ENCODE data around the gene ATXN10. TPM values are rescaled to one million over a fixed set of nuclear protein-coding genes. Genes with fewer than 3 reads are reported as not detected.

The ATXN10 gene
- polyA plus RNA-seq, 3 donors = 60.1 to 106 (median 92.4) TPM

DNA sequence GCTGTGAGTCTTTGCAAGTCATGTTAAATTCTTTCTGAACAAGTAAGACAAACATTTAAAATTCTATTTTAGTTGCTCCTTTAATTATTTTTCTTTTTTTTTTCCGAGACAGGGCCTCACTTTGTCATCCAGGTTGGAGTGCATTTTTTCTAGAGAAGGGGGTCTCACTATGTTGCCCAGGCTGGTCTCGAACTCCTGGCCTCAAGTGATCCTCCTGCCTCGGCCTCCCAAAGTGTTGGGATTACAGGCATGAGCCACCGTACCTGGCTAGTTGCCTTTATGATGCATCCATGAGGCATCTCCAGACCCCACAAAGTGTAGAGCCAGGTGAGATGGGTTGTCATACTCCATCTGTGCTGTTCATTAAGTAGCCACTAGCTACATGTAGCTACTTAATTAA is 4.4 kb downstream of the ATXN10 start:
- H3K4me1 Mint-ChIP-seq = peaks cover 26% of the 10 kb centered on the region
- 93% methylated on average over 3 of the region's 4 CpGs for WGBS (ENCODE audit: insufficient coverage)
- H3K9me3 Mint-ChIP-seq = peaks cover 0 to 1% (median 0%) of the 10 kb centered on the region in 7 donors
- Histone ChIP-seq H3K36me3 (replicated peaks in 1 of 2; ENCODE audit: control insufficient read depth in 1 of 2, insufficient read depth in 2 of 2, low read length in 2 of 2) (no peaks in the 10 kb centered on the region), H3K27ac (ENCODE audit: low read depth in 1 of 2, low read length in 2 of 2) (no peak overlapping the region), H3K4me3 (replicated peaks in 1 of 3; ENCODE audit: low read depth in 2 of 3, low read length in 3 of 3) (no peak overlapping the region), H3K4me1 (ENCODE audit: control insufficient read depth in 1 of 2, insufficient read depth in 2 of 2, low read length in 2 of 2) (peaks cover 25 to 33% of the 10 kb centered on the region in 2 donors), H2AFZ (ENCODE audit: insufficient read depth, low read depth, low read length, poor library complexity, severe bottlenecking) (no peak overlapping the region), H3K4me2 (replicated peaks; ENCODE audit: extremely low read depth, low read length, poor library complexity, severe bottlenecking) (no peak overlapping the region), H3K27me3 (ENCODE audit: control insufficient read depth in 2 of 2, insufficient read depth in 2 of 2, low read length in 2 of 2) (peaks cover 2 to 5% of the 10 kb centered on the region in 2 donors), H3K9me3 (replicated peaks in 1 of 2; ENCODE audit: control insufficient read depth in 1 of 2, insufficient read depth in 1 of 2, low read length in 2 of 2) (no peaks in the 10 kb centered on the region), H4K20me1 (ENCODE audit: insufficient read depth, low read length) (peaks cover 69% of the 10 kb centered on the region), H3K9ac (ENCODE audit: insufficient read depth, low read length, poor library complexity, severe bottlenecking) (no peak overlapping the region), H3K79me2 (ENCODE audit: insufficient read depth, low read length) (peaks cover 88% of the 10 kb centered on the region)
- no peak for DNase-seq
- H3K27ac Mint-ChIP-seq = no peak overlapping the region
- peaks cover 14 to 21% of the 10 kb centered on the region in 2 donors for H3K36me3 Mint-ChIP-seq
- no peak overlapping the region for H3K4me3 Mint-ChIP-seq
- TF ChIP-seq, protein P1, sequence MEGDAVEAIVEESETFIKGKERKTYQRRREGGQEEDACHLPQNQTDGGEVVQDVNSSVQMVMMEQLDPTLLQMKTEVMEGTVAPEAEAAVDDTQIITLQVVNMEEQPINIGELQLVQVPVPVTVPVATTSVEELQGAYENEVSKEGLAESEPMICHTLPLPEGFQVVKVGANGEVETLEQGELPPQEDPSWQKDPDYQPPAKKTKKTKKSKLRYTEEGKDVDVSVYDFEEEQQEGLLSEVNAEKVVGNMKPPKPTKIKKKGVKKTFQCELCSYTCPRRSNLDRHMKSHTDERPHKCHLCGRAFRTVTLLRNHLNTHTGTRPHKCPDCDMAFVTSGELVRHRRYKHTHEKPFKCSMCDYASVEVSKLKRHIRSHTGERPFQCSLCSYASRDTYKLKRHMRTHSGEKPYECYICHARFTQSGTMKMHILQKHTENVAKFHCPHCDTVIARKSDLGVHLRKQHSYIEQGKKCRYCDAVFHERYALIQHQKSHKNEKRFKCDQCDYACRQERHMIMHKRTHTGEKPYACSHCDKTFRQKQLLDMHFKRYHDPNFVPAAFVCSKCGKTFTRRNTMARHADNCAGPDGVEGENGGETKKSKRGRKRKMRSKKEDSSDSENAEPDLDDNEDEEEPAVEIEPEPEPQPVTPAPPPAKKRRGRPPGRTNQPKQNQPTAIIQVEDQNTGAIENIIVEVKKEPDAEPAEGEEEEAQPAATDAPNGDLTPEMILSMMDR (IDR thresholded peaks at IDR 0.05) = no peak
- intact Hi-C loops (cut with micrococcal nuclease) = no loop called here
- H3K27me3 Mint-ChIP-seq (ENCODE audit: low read depth in 3 of 3) = peaks cover 1 to 6% (median 2%) of the 10 kb centered on the region in 3 donors

DNA sequence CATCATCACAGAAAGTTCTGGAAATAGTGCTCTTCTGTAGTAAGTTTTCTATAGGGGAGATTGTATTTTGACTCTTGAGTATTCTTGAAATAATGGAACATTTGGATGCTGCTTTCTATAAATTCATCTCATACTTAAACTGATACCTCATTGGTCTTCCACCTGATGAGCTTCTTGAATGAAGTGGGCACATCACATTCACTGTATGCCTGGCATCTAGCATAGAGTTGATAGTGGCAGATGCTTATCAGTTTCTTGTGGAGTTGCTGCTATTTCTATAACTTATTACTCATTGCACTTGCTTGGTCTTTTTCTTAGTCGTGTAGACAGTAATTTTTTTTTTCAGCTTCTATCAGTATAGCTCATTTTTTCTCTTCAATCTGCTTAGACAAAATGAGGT is 5.4 kb downstream of the ATXN10 start:
- peaks cover 8 to 9% of the 10 kb centered on the region in 2 donors for H3K27me3 ChIP-seq (ENCODE audit: control insufficient read depth in 2 of 2, insufficient read depth in 2 of 2, low read length in 2 of 2)
- intact Hi-C loops (cut with micrococcal nuclease) = no loop called here
- no CpG with 5 or more reads among the region's 1 CpG for WGBS (ENCODE audit: insufficient coverage)
- H3K4me3 ChIP-seq (replicated peaks in 1 of 3; ENCODE audit: low read depth in 2 of 3, low read length in 3 of 3) = no peak overlapping the region
- peaks cover 31 to 36% of the 10 kb centered on the region in 2 donors for H3K4me1 ChIP-seq (ENCODE audit: control insufficient read depth in 1 of 2, insufficient read depth in 2 of 2, low read length in 2 of 2)
- peaks cover 79% of the 10 kb centered on the region for H4K20me1 ChIP-seq (ENCODE audit: insufficient read depth, low read length)
- H3K27ac ChIP-seq (ENCODE audit: low read depth in 1 of 2, low read length in 2 of 2) = no peak overlapping the region
- H3K27me3 Mint-ChIP-seq (ENCODE audit: low read depth in 3 of 3) = peaks cover 0 to 2% (median 2%) of the 10 kb centered on the region in 3 donors
- no peaks in the 10 kb centered on the region for H3K9me3 ChIP-seq (replicated peaks in 1 of 2; ENCODE audit: control insufficient read depth in 1 of 2, insufficient read depth in 1 of 2, low read length in 2 of 2)
- H3K4me3 Mint-ChIP-seq = no peak overlapping the region
- no peak overlapping the region for H3K4me2 ChIP-seq (replicated peaks; ENCODE audit: extremely low read depth, low read length, poor library complexity, severe bottlenecking)
- H3K27ac Mint-ChIP-seq = no peak overlapping the region
- H3K36me3 ChIP-seq (replicated peaks in 1 of 2; ENCODE audit: control insufficient read depth in 1 of 2, insufficient read depth in 2 of 2, low read length in 2 of 2) = no peaks in the 10 kb centered on the region
- peaks cover 0 to 1% (median 0%) of the 10 kb centered on the region in 7 donors for H3K9me3 Mint-ChIP-seq
- peaks cover 14 to 21% of the 10 kb centered on the region in 2 donors for H3K36me3 Mint-ChIP-seq
- TF ChIP-seq, protein P1 (IDR thresholded peaks at IDR 0.05) = no peak
- H2AFZ ChIP-seq (ENCODE audit: insufficient read depth, low read depth, low read length, poor library complexity, severe bottlenecking) = no peak overlapping the region
- peaks cover 94% of the 10 kb centered on the region for H3K79me2 ChIP-seq (ENCODE audit: insufficient read depth, low read length)
- peaks cover 23% of the 10 kb centered on the region for H3K4me1 Mint-ChIP-seq
- no peak for DNase-seq
- no peak overlapping the region for H3K9ac ChIP-seq (ENCODE audit: insufficient read depth, low read length, poor library complexity, severe bottlenecking)

Data from CD14-positive monocyte (primary cell).